Activated T-cell treated with anti-CD3 and anti-CD28 coated beads for 24 hours (primary cell): ENCODE results near the gene AHRR.
"Not testable (repeated sequence)": the region's sequence is repeated elsewhere in the genome, so short reads cannot be mapped to it uniquely, and the experiment has no call there.

Source experiments
- DNase-seq: peaks from one replicate; pipeline ENCODE4 v3.0.0-alpha.2; 2020; ENCODE audit warnings: low read depth

Gene AHRR

GRCh38 chr5:395921-396530 lies 74.5 kb downstream of the AHRR start:
- no peak for DNase-seq

GRCh38 chr5:396531-396961 lies 75.0 kb downstream of the AHRR start:
- DNase-seq, result no peak

- not testable (repeated sequence) for DNase-seq
Observed at GRCh38 chr5:398141-398474, 76.6 kb downstream of the AHRR start.

- no peak for DNase-seq
Observed at GRCh38 chr5:398475-399295, 77.2 kb downstream of the AHRR start.

- peak; percentile 58 for DNase-seq
Observed at GRCh38 chr5:399296-400281, 78.1 kb downstream of the AHRR start.

GRCh38 chr5:400282-401145 lies 79.0 kb downstream of the AHRR start:
- DNase-seq, result no peak

- no peak for DNase-seq
Observed at GRCh38 chr5:401146-402034, 79.9 kb downstream of the AHRR start.

- not testable (repeated sequence) for DNase-seq
Observed at GRCh38 chr5:402219-402614, 80.7 kb downstream of the AHRR start.

GRCh38 chr5:402615-403359 lies 81.3 kb downstream of the AHRR start:
- DNase-seq, result no peak

GRCh38 chr5:403995-404394 lies 82.5 kb downstream of the AHRR start:
- DNase-seq, result no peak

- no peak for DNase-seq
Observed at GRCh38 chr5:404666-405241, 83.2 kb downstream of the AHRR start.

- DNase-seq, result no peak
Observed at GRCh38 chr5:405421-405820, 83.9 kb downstream of the AHRR start.

- DNase-seq, result no peak
Observed at GRCh38 chr5:406041-406440, 84.5 kb downstream of the AHRR start.

- DNase-seq, result no peak
Observed at GRCh38 chr5:407051-407450, 85.5 kb downstream of the AHRR start.

GRCh38 chr5:407801-408268 lies 86.3 kb downstream of the AHRR start:
- DNase-seq, result no peak

- no peak for DNase-seq
Observed at GRCh38 chr5:410911-411517, 89.5 kb downstream of the AHRR start.

GRCh38 chr5:411728-412127 lies 90.2 kb downstream of the AHRR start:
- peak; percentile 38 for DNase-seq

GRCh38 chr5:414991-415927 lies 93.7 kb downstream of the AHRR start:
- not testable (repeated sequence) for DNase-seq
